C4-2B (cell line): ENCODE data around the gene AIG1.

Experiments
- ZFX ChIP-seq: fragments of 450-650 bp; IDR thresholded peaks from 2 replicates; pipeline ENCODE4 v1.6.1; 2017
- TF ChIP-seq, protein P1 (sequence below): fragments of 450-650 bp; conservative IDR thresholded peaks from 2 replicates; pipeline ENCODE4 v1.5.1; 2017; ENCODE audit warnings: mild to moderate bottlenecking

- TF ChIP-seq, protein P1, sequence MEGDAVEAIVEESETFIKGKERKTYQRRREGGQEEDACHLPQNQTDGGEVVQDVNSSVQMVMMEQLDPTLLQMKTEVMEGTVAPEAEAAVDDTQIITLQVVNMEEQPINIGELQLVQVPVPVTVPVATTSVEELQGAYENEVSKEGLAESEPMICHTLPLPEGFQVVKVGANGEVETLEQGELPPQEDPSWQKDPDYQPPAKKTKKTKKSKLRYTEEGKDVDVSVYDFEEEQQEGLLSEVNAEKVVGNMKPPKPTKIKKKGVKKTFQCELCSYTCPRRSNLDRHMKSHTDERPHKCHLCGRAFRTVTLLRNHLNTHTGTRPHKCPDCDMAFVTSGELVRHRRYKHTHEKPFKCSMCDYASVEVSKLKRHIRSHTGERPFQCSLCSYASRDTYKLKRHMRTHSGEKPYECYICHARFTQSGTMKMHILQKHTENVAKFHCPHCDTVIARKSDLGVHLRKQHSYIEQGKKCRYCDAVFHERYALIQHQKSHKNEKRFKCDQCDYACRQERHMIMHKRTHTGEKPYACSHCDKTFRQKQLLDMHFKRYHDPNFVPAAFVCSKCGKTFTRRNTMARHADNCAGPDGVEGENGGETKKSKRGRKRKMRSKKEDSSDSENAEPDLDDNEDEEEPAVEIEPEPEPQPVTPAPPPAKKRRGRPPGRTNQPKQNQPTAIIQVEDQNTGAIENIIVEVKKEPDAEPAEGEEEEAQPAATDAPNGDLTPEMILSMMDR: no peak
- no peak for TF ChIP-seq ZFX
Observed at GRCh38 chr6:143205991-143206390, 145.3 kb downstream of the AIG1 start.
